ENCODE measurements around the gene CEP290.

CEP290 gene

DNA sequence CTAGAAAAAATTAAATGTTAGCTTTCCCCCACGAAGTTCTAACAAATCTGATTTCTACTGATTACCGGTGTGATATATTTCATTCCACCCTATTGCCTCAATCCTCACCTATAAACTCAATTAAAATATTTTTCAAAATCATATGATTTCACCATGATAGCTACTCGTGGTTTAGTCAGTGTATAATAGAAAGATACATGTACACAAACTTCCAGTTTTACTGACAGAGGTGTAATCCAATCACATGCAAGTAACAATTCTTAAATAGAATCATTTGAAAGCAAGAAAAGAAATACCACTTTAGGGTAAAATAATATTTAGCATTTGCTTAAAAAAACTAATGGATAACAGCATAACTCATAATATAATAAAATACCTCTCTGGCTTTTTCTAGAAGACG is 57.7 kb downstream of the CEP290 start:
- Histone ChIP-seq H3K4me1 (ENCODE audit: control insufficient read depth in 1 of 2, insufficient read depth in 2 of 2, low read length in 2 of 2) (no peaks in the 10 kb centered on the region), H3K36me3 (ENCODE audit: control insufficient read depth in 1 of 2, insufficient read depth in 2 of 2, low read length in 2 of 2) (peaks cover 13 to 41% of the 10 kb centered on the region in 2 donors), H3K9me3 (ENCODE audit: control insufficient read depth in 1 of 2, low read length in 2 of 2) (no peaks in the 10 kb centered on the region), H3K27ac (ENCODE audit: low read length) (no peak overlapping the region), H3K27me3 (ENCODE audit: low read depth, low read length) (no peaks in the 10 kb centered on the region), H3K4me3 (ENCODE audit: low read depth in 1 of 2, low read length in 2 of 2) (no peak overlapping the region)

DNA sequence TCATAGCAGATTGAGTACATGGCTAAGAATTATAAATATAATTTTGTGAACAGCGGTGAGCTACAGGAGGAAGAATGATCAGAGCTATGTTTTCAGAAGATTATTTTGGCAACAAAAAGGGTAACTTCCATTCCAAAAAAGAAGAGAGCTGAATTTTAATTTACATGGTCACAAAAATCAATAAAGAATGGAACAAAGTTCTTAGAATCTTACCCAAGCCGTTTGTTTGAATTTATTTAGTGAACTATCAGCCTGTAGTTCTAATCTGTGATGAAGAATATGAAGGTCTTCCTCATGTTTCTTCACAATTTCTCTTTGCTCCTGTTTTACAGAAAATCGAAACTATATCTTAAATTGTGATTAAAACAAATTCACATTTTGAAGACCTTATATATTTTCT is 58.3 kb downstream of the CEP290 start:
- Histone ChIP-seq H3K27me3 (ENCODE audit: low read depth, low read length) (no peaks in the 10 kb centered on the region), H3K4me3 (ENCODE audit: low read depth in 1 of 2, low read length in 2 of 2) (no peak overlapping the region), H3K27ac (ENCODE audit: low read length) (no peak overlapping the region), H3K4me1 (ENCODE audit: control insufficient read depth in 1 of 2, insufficient read depth in 2 of 2, low read length in 2 of 2) (no peaks in the 10 kb centered on the region), H3K36me3 (ENCODE audit: control insufficient read depth in 1 of 2, insufficient read depth in 2 of 2, low read length in 2 of 2) (peaks cover 10 to 36% of the 10 kb centered on the region in 2 donors), H3K9me3 (ENCODE audit: control insufficient read depth in 1 of 2, low read length in 2 of 2) (no peaks in the 10 kb centered on the region)

DNA sequence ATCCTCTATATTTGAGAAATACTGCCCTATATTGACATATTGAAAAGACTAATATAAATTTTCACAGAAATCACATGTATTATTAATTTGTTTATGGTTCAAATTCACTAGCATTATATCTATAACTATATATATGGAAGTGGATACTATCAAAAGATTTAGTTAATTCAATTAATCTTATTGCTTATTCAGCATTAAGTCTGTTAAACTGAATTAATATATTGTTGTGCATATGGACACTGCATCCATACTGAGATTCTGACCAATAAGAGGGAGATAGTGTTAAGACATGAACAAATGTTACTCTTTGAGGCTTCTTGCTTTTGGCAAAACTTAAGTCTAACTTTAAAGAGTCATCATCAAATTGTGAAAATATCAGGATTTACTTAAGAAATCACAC is 60.6 kb downstream of the CEP290 start:
- Histone ChIP-seq H3K4me1 (ENCODE audit: control insufficient read depth in 1 of 2, insufficient read depth in 2 of 2, low read length in 2 of 2) (no peaks in the 10 kb centered on the region), H3K36me3 (ENCODE audit: control insufficient read depth in 1 of 2, insufficient read depth in 2 of 2, low read length in 2 of 2) (peaks cover 10 to 39% of the 10 kb centered on the region in 2 donors), H3K9me3 (ENCODE audit: control insufficient read depth in 1 of 2, low read length in 2 of 2) (no peaks in the 10 kb centered on the region), H3K27ac (ENCODE audit: low read length) (no peak overlapping the region), H3K4me3 (ENCODE audit: low read depth in 1 of 2, low read length in 2 of 2) (no peak overlapping the region), H3K27me3 (ENCODE audit: low read depth, low read length) (no peaks in the 10 kb centered on the region)

GRCh38 chr12:88067301-88067700 is 74.6 kb downstream of the CEP290 start:
- Histone ChIP-seq H3K4me1 (ENCODE audit: control insufficient read depth in 1 of 2, insufficient read depth in 2 of 2, low read length in 2 of 2) (no peaks in the 10 kb centered on the region), H3K27ac (ENCODE audit: low read length) (no peak overlapping the region), H3K9me3 (ENCODE audit: control insufficient read depth in 1 of 2, low read length in 2 of 2) (no peaks in the 10 kb centered on the region), H3K27me3 (ENCODE audit: low read depth, low read length) (no peaks in the 10 kb centered on the region), H3K4me3 (ENCODE audit: low read depth in 1 of 2, low read length in 2 of 2) (no peak overlapping the region), H3K36me3 (ENCODE audit: control insufficient read depth in 1 of 2, insufficient read depth in 2 of 2, low read length in 2 of 2) (peaks cover 11 to 14% of the 10 kb centered on the region in 2 donors)

- Histone ChIP-seq H3K36me3 (ENCODE audit: control insufficient read depth in 1 of 2, insufficient read depth in 2 of 2, low read length in 2 of 2) (peaks cover 7 to 23% of the 10 kb centered on the region in 2 donors), H3K4me3 (ENCODE audit: low read depth in 1 of 2, low read length in 2 of 2) (no peak overlapping the region), H3K4me1 (ENCODE audit: control insufficient read depth in 1 of 2, insufficient read depth in 2 of 2, low read length in 2 of 2) (no peaks in the 10 kb centered on the region), H3K9me3 (ENCODE audit: control insufficient read depth in 1 of 2, low read length in 2 of 2) (no peaks in the 10 kb centered on the region), H3K27me3 (ENCODE audit: low read depth, low read length) (no peaks in the 10 kb centered on the region), H3K27ac (ENCODE audit: low read length) (no peak overlapping the region)
These were observed 78.5 kb downstream of the CEP290 start for GRCh38 chr12:88063375-88063774.

GRCh38 chr12:88062474-88062873 is 79.4 kb downstream of the CEP290 start:
- peaks cover 14 to 32% of the 10 kb centered on the region in 2 donors for H3K36me3 ChIP-seq (ENCODE audit: control insufficient read depth in 1 of 2, insufficient read depth in 2 of 2, low read length in 2 of 2)

DNA sequence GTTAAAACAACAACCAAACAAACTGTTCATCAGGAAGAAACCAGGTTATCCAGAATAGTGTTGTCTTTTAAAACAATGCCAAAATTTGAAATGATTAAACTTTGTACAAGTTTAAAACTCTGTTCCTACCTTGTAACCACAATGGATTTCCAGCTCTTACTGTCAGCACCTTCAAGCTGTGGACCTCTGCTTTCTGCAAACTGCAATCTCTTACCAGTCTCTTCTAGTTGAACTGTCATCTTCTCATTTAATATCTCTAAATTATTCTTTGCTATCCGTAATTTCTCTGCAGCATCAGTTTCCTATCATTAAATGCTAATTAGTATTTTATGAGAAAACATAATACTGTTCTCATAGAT is 83.2 kb downstream of the CEP290 start:
- H3K27ac ChIP-seq (ENCODE audit: low read length) = no peak overlapping the region
- H3K4me1 ChIP-seq (ENCODE audit: control insufficient read depth in 1 of 2, insufficient read depth in 2 of 2, low read length in 2 of 2) = no peaks in the 10 kb centered on the region

More at GRCh38 chr12:88062474-88062873, 79.4 kb downstream of the CEP290 start:
- Histone ChIP-seq H3K27me3 (ENCODE audit: low read depth, low read length) (no peaks in the 10 kb centered on the region), H3K4me1 (ENCODE audit: control insufficient read depth in 1 of 2, insufficient read depth in 2 of 2, low read length in 2 of 2) (no peaks in the 10 kb centered on the region), H3K4me3 (ENCODE audit: low read depth in 1 of 2, low read length in 2 of 2) (no peak overlapping the region), H3K27ac (ENCODE audit: low read length) (no peak overlapping the region), H3K9me3 (ENCODE audit: control insufficient read depth in 1 of 2, low read length in 2 of 2) (no peaks in the 10 kb centered on the region)

GRCh38 chr12:88057994-88058718 is 83.7 kb downstream of the CEP290 start:
- Histone ChIP-seq H3K4me3 (ENCODE audit: low read depth in 1 of 2, low read length in 2 of 2) (no peak overlapping the region), H3K4me1 (ENCODE audit: control insufficient read depth in 1 of 2, insufficient read depth in 2 of 2, low read length in 2 of 2) (no peaks in the 10 kb centered on the region), H3K27me3 (ENCODE audit: low read depth, low read length) (no peaks in the 10 kb centered on the region), H3K27ac (ENCODE audit: low read length) (no peak overlapping the region), H3K9me3 (ENCODE audit: control insufficient read depth in 1 of 2, low read length in 2 of 2) (no peaks in the 10 kb centered on the region), H3K36me3 (ENCODE audit: control insufficient read depth in 1 of 2, insufficient read depth in 2 of 2, low read length in 2 of 2) (peaks cover 14 to 38% of the 10 kb centered on the region in 2 donors)

More for the DNA sequence above, 83.2 kb downstream of the CEP290 start:
- Histone ChIP-seq H3K36me3 (ENCODE audit: control insufficient read depth in 1 of 2, insufficient read depth in 2 of 2, low read length in 2 of 2) (peaks cover 14 to 38% of the 10 kb centered on the region in 2 donors), H3K27me3 (ENCODE audit: low read depth, low read length) (no peaks in the 10 kb centered on the region), H3K9me3 (ENCODE audit: control insufficient read depth in 1 of 2, low read length in 2 of 2) (no peaks in the 10 kb centered on the region), H3K4me3 (ENCODE audit: low read depth in 1 of 2, low read length in 2 of 2) (no peak overlapping the region)

DNA sequence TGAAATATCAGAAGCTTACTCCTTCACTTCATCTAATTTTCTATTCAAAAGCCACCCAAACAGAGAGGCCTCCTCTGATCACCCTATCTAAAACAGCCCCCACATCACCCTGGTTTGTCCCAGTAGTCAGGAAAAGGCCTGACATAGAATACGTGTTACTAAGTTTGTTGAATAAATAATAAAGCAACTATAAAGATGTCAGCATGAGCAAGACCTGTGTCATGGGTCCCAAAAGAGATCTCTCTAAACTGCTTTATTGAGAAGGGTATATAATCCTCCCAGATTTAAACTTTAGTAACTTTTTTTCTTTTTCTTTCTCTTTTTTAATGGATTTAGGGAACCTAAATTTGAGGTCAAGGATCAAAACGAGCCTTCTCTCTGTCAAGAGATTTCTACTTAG is 85.3 kb downstream of the CEP290 start:
- H3K27me3 ChIP-seq (ENCODE audit: low read depth, low read length) = no peaks in the 10 kb centered on the region
- H3K4me3 ChIP-seq (ENCODE audit: low read depth in 1 of 2, low read length in 2 of 2) = no peak overlapping the region
- no peaks in the 10 kb centered on the region for H3K4me1 ChIP-seq (ENCODE audit: control insufficient read depth in 1 of 2, insufficient read depth in 2 of 2, low read length in 2 of 2)
- H3K9me3 ChIP-seq (ENCODE audit: control insufficient read depth in 1 of 2, low read length in 2 of 2) = no peaks in the 10 kb centered on the region
- H3K27ac ChIP-seq (ENCODE audit: low read length) = no peak overlapping the region
- peaks cover 12 to 46% of the 10 kb centered on the region in 2 donors for H3K36me3 ChIP-seq (ENCODE audit: control insufficient read depth in 1 of 2, insufficient read depth in 2 of 2, low read length in 2 of 2)

GRCh38 chr12:88052686-88053085 is 89.2 kb downstream of the CEP290 start:
- H3K27ac ChIP-seq (ENCODE audit: low read length) = no peak overlapping the region
- no peaks in the 10 kb centered on the region for H3K27me3 ChIP-seq (ENCODE audit: low read depth, low read length)
- peaks cover 20 to 34% of the 10 kb centered on the region in 2 donors for H3K36me3 ChIP-seq (ENCODE audit: control insufficient read depth in 1 of 2, insufficient read depth in 2 of 2, low read length in 2 of 2)
- H3K4me1 ChIP-seq (ENCODE audit: control insufficient read depth in 1 of 2, insufficient read depth in 2 of 2, low read length in 2 of 2) = no peaks in the 10 kb centered on the region
- H3K4me3 ChIP-seq (ENCODE audit: low read depth in 1 of 2, low read length in 2 of 2) = no peak overlapping the region
- no peaks in the 10 kb centered on the region for H3K9me3 ChIP-seq (ENCODE audit: control insufficient read depth in 1 of 2, low read length in 2 of 2)

DNA sequence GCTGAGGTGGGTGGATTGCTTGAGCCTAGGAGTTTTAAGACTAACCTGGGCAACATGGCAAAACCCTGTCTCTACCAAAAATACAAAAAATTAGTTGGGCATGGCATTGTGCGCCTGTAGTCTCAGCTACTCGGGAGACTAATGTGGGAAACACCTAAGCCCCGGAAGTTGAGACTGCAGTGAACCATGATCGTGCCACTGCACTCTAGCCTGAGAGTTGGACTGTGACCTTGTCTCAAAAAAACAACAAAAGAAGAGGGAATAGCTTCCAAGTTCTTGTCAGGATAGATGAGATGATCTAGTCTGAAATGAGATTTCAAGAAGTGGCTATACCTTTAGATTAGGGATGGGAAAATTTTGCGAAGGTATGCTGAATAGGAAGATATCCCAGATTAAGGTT is 97.9 kb downstream of the CEP290 start:
- peaks cover 0 to 3% of the 10 kb centered on the region in 2 donors for H3K4me1 ChIP-seq (ENCODE audit: control insufficient read depth in 1 of 2, insufficient read depth in 2 of 2, low read length in 2 of 2)
- peaks cover 33 to 45% of the 10 kb centered on the region in 2 donors for H3K36me3 ChIP-seq (ENCODE audit: control insufficient read depth in 1 of 2, insufficient read depth in 2 of 2, low read length in 2 of 2)

DNA sequence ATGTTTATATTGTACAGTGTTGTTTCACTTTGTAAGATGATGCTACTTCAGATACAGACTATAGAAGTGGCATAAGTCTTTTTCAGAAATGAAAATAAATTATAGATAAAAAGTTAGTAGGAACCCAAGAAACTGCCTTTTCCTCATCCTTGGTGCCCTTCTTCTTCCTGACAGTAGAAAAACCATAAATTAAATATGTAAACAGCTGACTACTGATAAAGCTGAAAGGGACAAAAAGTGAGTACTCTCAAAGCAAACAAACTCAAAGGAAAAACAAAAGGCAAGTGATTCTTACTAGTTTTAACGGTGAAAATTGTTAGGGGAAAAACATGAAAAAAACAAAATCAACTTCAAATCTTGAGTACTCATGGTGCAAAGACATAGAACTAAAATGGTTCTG is 104.1 kb downstream of the CEP290 start:
- Histone ChIP-seq H3K9me3 (ENCODE audit: control insufficient read depth in 1 of 2, low read length in 2 of 2) (no peaks in the 10 kb centered on the region), H3K36me3 (ENCODE audit: control insufficient read depth in 1 of 2, insufficient read depth in 2 of 2, low read length in 2 of 2) (peaks cover 0 to 5% of the 10 kb centered on the region in 2 donors), H3K27ac (ENCODE audit: low read length) (no peak overlapping the region), H3K27me3 (ENCODE audit: low read depth, low read length) (no peaks in the 10 kb centered on the region), H3K4me1 (ENCODE audit: control insufficient read depth in 1 of 2, insufficient read depth in 2 of 2, low read length in 2 of 2) (peaks cover 18 to 20% of the 10 kb centered on the region in 2 donors), H3K4me3 (ENCODE audit: low read depth in 1 of 2, low read length in 2 of 2) (no peak overlapping the region)

More for the DNA sequence above, 97.9 kb downstream of the CEP290 start:
- H3K4me3 ChIP-seq (ENCODE audit: low read depth in 1 of 2, low read length in 2 of 2) = no peak overlapping the region
- H3K9me3 ChIP-seq (ENCODE audit: control insufficient read depth in 1 of 2, low read length in 2 of 2) = no peaks in the 10 kb centered on the region
- no peak overlapping the region for H3K27ac ChIP-seq (ENCODE audit: low read length)
- H3K27me3 ChIP-seq (ENCODE audit: low read depth, low read length) = no peaks in the 10 kb centered on the region
